Breast epithelium (tissue), 4 donors: ENCODE results near the gene ITGB2. TPM values are rescaled to one million over a fixed set of nuclear protein-coding genes. Genes with fewer than 3 reads are reported as not detected.

ENCODE experiments used
- DNase-seq, 2 donors: peaks; one replicate each; pipeline ENCODE4 v3.0.0-alpha.2; 2019; ENCODE audit warnings: low spot score in 2 of 2
- H3K27ac ChIP-seq, 2 donors: fragments of 200-600 bp; sonication (generic) in 1 of 2; one replicate each; pipeline ENCODE4 v1.5.1; 2016 to 2019; ENCODE audit warnings: mild to moderate bottlenecking in 1 of 2
- H3K27me3 ChIP-seq, 2 donors: fragments of 200-600 bp; sonication (generic) in 1 of 2; one replicate each; pipeline versions ENCODE4 v1.5.1 to v1.6.0; 2017 to 2019; ENCODE audit warnings: control low read depth in 1 of 2, mild to moderate bottlenecking in 1 of 2
- H3K36me3 ChIP-seq: fragments of 200-600 bp; one replicate; pipeline ENCODE4 v1.5.1; 2019
- H3K4me1 ChIP-seq, 2 donors: fragments of 200-600 bp; sonication (generic); one replicate each; pipeline ENCODE4 v1.5.1; 2016 to 2019; ENCODE audit warnings: control low read depth in 1 of 2
- H3K4me3 ChIP-seq, 3 donors: fragments of 200-600 bp; sonication (generic); 1 replicate in 2 of 3; 2 replicates in 1 of 3; pipeline ENCODE4 v1.5.1; 2016 to 2019; ENCODE audit warnings: mild to moderate bottlenecking in 3 of 3, moderate library complexity in 2 of 3
- H3K9me3 ChIP-seq, 2 donors: fragments of 200-600 bp; sonication (generic) in 1 of 2; one replicate each; pipeline ENCODE4 v1.5.1; 2016 to 2019; ENCODE audit warnings: control low read depth in 1 of 2
- CTCF ChIP-seq, 3 donors: fragments of 450-650 bp; IDR thresholded peaks; one replicate each; pipeline ENCODE4 v1.5.1; 2016 to 2017; ENCODE audit warnings: antibody characterized with exemption in 3 of 3, mild to moderate bottlenecking in 3 of 3, moderate library complexity in 3 of 3
- POLR2A ChIP-seq: fragments of 450-650 bp; IDR thresholded peaks from one replicate; pipeline ENCODE4 v1.6.1; 2016; ENCODE audit warnings: antibody characterized with exemption, mild to moderate bottlenecking, moderate library complexity
- POLR2AphosphoS5 ChIP-seq, 3 donors: sonication (generic); formaldehyde crosslinking; IDR thresholded peaks; one replicate each; pipeline ENCODE4 v1.6.1; 2017; ENCODE audit warnings: antibody characterized with exemption in 3 of 3
- intact Hi-C: fragments of 100-400 bp; cut with DNase I; formaldehyde crosslinking; loops from one replicate; pipeline ENCODE4 v1.15.1; 2023; ENCODE audit warnings: low total_unique reads
- total RNA-seq, 3 donors: library from RNA; depleted of rRNA; stranded (reverse); fragments of >200 nt; gene quantifications; one replicate each; pipeline ENCODE4 v1.1.0, GENCODE V29; 2016

ITGB2 gene
- total RNA-seq, 3 donors from 2014 or later, result 19.7 to 242 (median 92.8) TPM

GRCh38 chr21:44927259-44927586 lies 6.5 kb upstream of the ITGB2 start:
- Histone ChIP-seq H3K4me1 (peaks cover 14 to 30% of the 10 kb centered on the region in 2 donors), H3K36me3 (no peaks in the 10 kb centered on the region), H3K27ac (peak overlapping the region; percentile 85 to 89), H3K27me3 (peaks cover 0 to 3% of the 10 kb centered on the region in 2 donors), H3K9me3 (no peaks in the 10 kb centered on the region), H3K4me3 (no peak overlapping the region)
- no peak for TF ChIP-seq POLR2AphosphoS5 (IDR thresholded peaks at IDR 0.05)
- no peak for TF ChIP-seq CTCF (IDR thresholded peaks at IDR 0.05)
- TF ChIP-seq POLR2A, result no peak
- no peak for DNase-seq
- intact Hi-C loops, result no loop called here

DNA sequence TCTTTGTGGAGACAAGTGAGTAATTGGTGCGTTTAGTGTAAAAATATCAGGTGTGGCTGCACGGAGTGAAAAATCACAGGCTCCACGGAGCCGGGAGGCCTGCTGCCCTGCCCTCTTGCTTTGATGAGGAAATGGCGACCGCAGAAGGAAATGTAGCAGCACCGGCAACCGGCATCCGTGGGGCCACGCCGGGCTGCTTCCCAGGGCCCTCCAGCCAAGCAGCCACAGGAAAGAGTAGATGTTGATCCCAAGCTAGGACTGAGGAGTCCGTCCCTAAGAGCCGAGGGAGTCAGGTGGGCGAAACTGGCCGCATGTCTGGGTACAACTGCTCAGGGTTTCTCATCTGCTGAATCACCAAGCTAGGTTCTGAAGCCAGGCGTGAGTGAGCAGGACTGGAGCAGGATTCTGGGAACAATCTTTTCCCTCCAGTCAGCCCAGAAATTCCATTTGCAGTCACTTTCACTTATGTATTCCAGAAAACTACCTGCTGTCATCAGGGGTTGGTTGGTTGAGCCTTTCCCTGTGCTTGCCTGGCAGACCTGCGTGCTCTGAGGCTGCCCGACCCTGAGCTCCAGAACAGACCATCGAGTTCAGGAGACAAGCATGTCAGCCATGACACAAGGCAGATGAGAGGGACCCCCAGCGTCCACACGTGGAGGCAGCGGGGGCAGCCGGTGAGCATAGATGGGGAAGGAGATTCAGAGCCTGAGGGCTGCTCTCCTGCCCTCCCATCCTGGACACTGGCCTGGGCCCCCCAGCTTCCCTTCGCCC lies 5.8 kb upstream of the ITGB2 start:
- Histone ChIP-seq H3K27me3 (no peaks in the 10 kb centered on the region), H3K9me3 (no peaks in the 10 kb centered on the region), H3K4me3 (no peak overlapping the region), H3K36me3 (no peaks in the 10 kb centered on the region), H3K27ac (peak overlapping the region; percentile 85 to 89), H3K4me1 (peaks cover 8 to 24% of the 10 kb centered on the region in 2 donors)
- TF ChIP-seq POLR2AphosphoS5 (IDR thresholded peaks at IDR 0.05), result no peak
- TF ChIP-seq POLR2A, result no peak
- TF ChIP-seq CTCF (IDR thresholded peaks at IDR 0.05), result no peak
- no peak for DNase-seq
- intact Hi-C loops, result no loop called here

DNA sequence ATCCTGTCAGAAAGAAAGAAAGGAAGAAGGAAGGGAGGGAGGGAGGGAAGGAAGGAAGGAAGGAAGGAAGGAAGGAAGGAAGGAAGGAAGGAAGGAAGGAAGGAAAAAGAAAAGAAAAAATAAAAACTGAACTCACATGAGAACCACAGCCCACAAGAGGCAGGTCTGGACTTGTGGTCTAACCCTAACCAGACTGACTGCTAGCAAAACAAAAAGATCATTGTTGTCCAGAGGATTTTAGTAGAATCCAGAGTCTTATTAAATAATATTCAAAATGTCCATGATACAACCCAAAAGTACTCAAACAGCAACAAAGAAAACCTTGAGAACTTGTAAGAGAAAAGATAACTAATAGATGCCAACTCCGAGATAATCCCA lies 4.7 kb upstream of the ITGB2 start:
- TF ChIP-seq CTCF (IDR thresholded peaks at IDR 0.05) (no peak), POLR2AphosphoS5 (IDR thresholded peaks at IDR 0.05) (no peak), POLR2A (no peak)
- H3K4me3 ChIP-seq, result no peak overlapping the region
- H3K36me3 ChIP-seq, result no peaks in the 10 kb centered on the region
- peak overlapping the region; percentile 74 to 85 for H3K27ac ChIP-seq
- H3K4me1 ChIP-seq, result peaks cover 5 to 20% of the 10 kb centered on the region in 2 donors
- H3K27me3 ChIP-seq, result no peaks in the 10 kb centered on the region
- intact Hi-C loops, result no loop called here
- DNase-seq, result no peak
- no peaks in the 10 kb centered on the region for H3K9me3 ChIP-seq

DNA sequence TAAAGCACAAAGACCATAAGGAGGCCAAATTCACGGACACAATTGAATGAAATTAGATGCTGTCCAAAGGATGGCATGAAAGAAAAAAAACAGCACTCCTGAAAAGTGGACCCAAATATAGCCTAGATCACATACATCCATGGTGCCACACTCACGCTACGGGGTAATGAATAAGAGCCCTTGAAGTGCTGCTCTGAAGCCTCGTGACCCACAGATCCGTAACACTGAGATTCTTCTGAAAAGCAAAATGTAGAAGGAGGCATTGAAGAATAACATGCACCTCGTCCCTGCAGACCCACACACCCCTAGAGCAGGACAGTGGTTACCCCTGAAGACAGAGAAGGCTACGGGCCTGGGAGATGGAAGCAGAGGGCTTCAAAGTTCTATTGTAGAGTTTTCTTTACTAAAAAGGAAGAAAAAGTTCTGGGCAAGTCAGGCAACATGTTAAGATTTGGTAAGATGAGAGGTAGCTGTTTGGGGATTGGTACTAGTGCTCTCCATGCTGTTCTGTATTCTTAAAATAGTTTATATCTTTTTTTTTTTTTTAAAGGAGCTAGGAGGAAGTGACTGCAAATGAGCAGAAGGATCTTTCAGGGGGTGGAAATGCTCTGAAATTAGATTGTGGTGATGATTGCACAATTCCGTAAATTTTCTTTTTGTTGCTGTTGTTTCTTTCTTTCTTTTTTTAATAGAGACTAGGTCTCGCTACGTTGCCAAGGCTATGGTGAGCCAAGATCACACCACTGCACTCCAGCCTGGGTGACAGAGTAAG lies 4.1 kb upstream of the ITGB2 start:
- Histone ChIP-seq H3K27me3 (no peaks in the 10 kb centered on the region), H3K36me3 (no peaks in the 10 kb centered on the region), H3K4me3 (no peak overlapping the region), H3K27ac (peak overlapping the region; percentile 82 to 85), H3K9me3 (no peaks in the 10 kb centered on the region), H3K4me1 (peaks cover 5 to 20% of the 10 kb centered on the region in 2 donors)
- no peak for DNase-seq
- intact Hi-C loops, result no loop called here
- TF ChIP-seq CTCF (IDR thresholded peaks at IDR 0.05), result no peak
- peak in 1 of 3 donors; percentile 11 for TF ChIP-seq POLR2AphosphoS5 (IDR thresholded peaks at IDR 0.05)
- no peak for TF ChIP-seq POLR2A

DNA sequence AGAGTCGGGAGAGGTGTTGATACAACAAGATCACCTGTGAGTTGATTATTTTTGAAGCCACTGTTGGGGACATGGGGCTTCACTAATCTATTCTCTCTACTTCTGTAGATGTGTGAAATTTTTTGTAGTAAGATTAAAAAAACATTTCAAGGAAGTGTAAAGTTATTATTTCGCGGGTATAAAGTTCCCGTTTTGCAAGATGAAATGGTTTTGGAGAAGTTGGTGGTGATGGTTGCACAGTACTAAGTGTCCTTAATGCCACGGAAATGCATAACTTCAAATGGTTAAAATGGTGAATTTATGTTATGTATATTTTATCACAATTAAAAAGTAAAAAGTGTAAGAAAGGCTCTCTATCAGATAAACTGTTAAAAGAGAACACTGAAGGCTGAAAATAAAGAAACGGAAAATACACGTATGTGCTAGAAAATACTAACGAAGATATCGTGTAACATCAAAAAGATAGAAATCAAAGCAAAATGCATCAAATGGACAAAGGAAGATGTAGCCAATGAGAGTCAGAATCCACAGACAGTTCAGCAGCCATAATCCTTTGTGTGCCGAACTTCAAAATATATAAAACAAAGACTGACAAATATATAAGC lies 2.9 kb upstream of the ITGB2 start:
- intact Hi-C loops, result no loop called here

More for the DNA sequence above, 2.9 kb upstream of the ITGB2 start:
- no peaks in the 10 kb centered on the region for H3K36me3 ChIP-seq
- DNase-seq, result no peak
- H3K4me3 ChIP-seq, result no peak overlapping the region
- no peaks in the 10 kb centered on the region for H3K9me3 ChIP-seq
- H3K27me3 ChIP-seq, result no peaks in the 10 kb centered on the region
- H3K27ac ChIP-seq, result peak overlapping the region in 1 of 2 donors; percentile 85
- no peak for TF ChIP-seq POLR2AphosphoS5 (IDR thresholded peaks at IDR 0.05)
- TF ChIP-seq POLR2A, result no peak
- no peak for TF ChIP-seq CTCF (IDR thresholded peaks at IDR 0.05)
- peaks cover 5 to 20% of the 10 kb centered on the region in 2 donors for H3K4me1 ChIP-seq
